Measurements from ENCODE around the gene GRK4.

The GRK4 gene

DNA sequence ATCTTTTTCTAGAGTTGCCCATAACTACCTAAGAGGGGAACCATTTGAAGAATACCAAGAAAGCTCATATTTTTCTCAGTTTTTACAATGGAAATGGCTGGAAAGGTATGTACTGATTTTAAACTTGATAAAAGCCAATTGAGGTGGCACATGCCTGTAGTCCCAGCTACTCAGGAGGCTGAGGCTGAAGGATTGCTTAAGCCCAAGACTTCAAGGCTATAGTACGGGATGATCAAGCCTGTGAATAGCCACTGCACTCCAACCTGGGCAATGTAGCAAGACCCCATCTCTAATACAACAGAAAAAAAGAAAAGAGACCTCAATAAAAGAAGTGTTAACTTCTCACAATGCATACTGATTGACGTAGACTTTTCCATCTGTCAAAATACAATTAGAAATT lies 44.4 kb downstream of the GRK4 start:
- TF ChIP-seq, protein P1, sequence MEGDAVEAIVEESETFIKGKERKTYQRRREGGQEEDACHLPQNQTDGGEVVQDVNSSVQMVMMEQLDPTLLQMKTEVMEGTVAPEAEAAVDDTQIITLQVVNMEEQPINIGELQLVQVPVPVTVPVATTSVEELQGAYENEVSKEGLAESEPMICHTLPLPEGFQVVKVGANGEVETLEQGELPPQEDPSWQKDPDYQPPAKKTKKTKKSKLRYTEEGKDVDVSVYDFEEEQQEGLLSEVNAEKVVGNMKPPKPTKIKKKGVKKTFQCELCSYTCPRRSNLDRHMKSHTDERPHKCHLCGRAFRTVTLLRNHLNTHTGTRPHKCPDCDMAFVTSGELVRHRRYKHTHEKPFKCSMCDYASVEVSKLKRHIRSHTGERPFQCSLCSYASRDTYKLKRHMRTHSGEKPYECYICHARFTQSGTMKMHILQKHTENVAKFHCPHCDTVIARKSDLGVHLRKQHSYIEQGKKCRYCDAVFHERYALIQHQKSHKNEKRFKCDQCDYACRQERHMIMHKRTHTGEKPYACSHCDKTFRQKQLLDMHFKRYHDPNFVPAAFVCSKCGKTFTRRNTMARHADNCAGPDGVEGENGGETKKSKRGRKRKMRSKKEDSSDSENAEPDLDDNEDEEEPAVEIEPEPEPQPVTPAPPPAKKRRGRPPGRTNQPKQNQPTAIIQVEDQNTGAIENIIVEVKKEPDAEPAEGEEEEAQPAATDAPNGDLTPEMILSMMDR (IDR thresholded peaks at IDR 0.05) = no peak
- Mint-ChIP-seq H3K4me1 (no peaks in the 10 kb centered on the region), H3K9me3 (no peaks in the 10 kb centered on the region), H3K27me3 (ENCODE audit: low read depth, poor library complexity) (peaks cover 6% of the 10 kb centered on the region), H3K27ac (no peak overlapping the region), H3K36me3 (ENCODE audit: low read depth) (no peaks in the 10 kb centered on the region), H3K4me3 (no peak overlapping the region)
- DNase-seq = no peak

- Mint-ChIP-seq H3K27ac (no peak overlapping the region), H3K9me3 (no peaks in the 10 kb centered on the region), H3K27me3 (ENCODE audit: low read depth, poor library complexity) (peaks cover 3% of the 10 kb centered on the region), H3K36me3 (ENCODE audit: low read depth) (no peaks in the 10 kb centered on the region), H3K4me3 (no peak overlapping the region), H3K4me1 (peaks cover 9% of the 10 kb centered on the region)
- DNase-seq = no peak
- TF ChIP-seq, protein P1 (IDR thresholded peaks at IDR 0.05) = no peak
Observed at GRCh38 chr4:3009422-3009821, 46.1 kb downstream of the GRK4 start.

- TF ChIP-seq, protein P1 (IDR thresholded peaks at IDR 0.05) = no peak
- H3K27me3 Mint-ChIP-seq (ENCODE audit: low read depth, poor library complexity) = peaks cover 3% of the 10 kb centered on the region
- no peaks in the 10 kb centered on the region for H3K36me3 Mint-ChIP-seq (ENCODE audit: low read depth)
- no peak for DNase-seq
- H3K27ac Mint-ChIP-seq = no peak overlapping the region
- H3K9me3 Mint-ChIP-seq = no peaks in the 10 kb centered on the region
- H3K4me1 Mint-ChIP-seq = peaks cover 9% of the 10 kb centered on the region
- H3K4me3 Mint-ChIP-seq = no peak overlapping the region
Observed at GRCh38 chr4:3010577-3010976, 47.2 kb downstream of the GRK4 start.

GRCh38 chr4:3010998-3011397 lies 47.6 kb downstream of the GRK4 start:
- H3K27ac Mint-ChIP-seq = no peak overlapping the region
- DNase-seq = no peak
- H3K36me3 Mint-ChIP-seq (ENCODE audit: low read depth) = no peaks in the 10 kb centered on the region
- H3K4me3 Mint-ChIP-seq = no peak overlapping the region
- H3K27me3 Mint-ChIP-seq (ENCODE audit: low read depth, poor library complexity) = peaks cover 3% of the 10 kb centered on the region
- H3K9me3 Mint-ChIP-seq = no peaks in the 10 kb centered on the region
- TF ChIP-seq, protein P1 (IDR thresholded peaks at IDR 0.05) = no peak
- H3K4me1 Mint-ChIP-seq = peaks cover 9% of the 10 kb centered on the region

- Mint-ChIP-seq H3K36me3 (ENCODE audit: low read depth) (no peaks in the 10 kb centered on the region), H3K4me1 (peaks cover 9% of the 10 kb centered on the region), H3K4me3 (no peak overlapping the region), H3K27me3 (ENCODE audit: low read depth, poor library complexity) (peaks cover 3% of the 10 kb centered on the region), H3K9me3 (no peaks in the 10 kb centered on the region), H3K27ac (no peak overlapping the region)
- DNase-seq = no peak
- TF ChIP-seq, protein P1 (IDR thresholded peaks at IDR 0.05) = no peak
Observed at GRCh38 chr4:3011456-3012220, 48.3 kb downstream of the GRK4 start.

GRCh38 chr4:3013323-3013722 lies 50.0 kb downstream of the GRK4 start:
- H3K4me3 Mint-ChIP-seq = no peak overlapping the region
- H3K4me1 Mint-ChIP-seq = peaks cover 9% of the 10 kb centered on the region
- TF ChIP-seq, protein P1 (IDR thresholded peaks at IDR 0.05) = no peak
- DNase-seq = no peak
- H3K9me3 Mint-ChIP-seq = no peaks in the 10 kb centered on the region
- no peaks in the 10 kb centered on the region for H3K36me3 Mint-ChIP-seq (ENCODE audit: low read depth)
- H3K27ac Mint-ChIP-seq = no peak overlapping the region
- H3K27me3 Mint-ChIP-seq (ENCODE audit: low read depth, poor library complexity) = peaks cover 3% of the 10 kb centered on the region
